Measurements from ENCODE around the gene NOXO1.

Gene NOXO1

DNA sequence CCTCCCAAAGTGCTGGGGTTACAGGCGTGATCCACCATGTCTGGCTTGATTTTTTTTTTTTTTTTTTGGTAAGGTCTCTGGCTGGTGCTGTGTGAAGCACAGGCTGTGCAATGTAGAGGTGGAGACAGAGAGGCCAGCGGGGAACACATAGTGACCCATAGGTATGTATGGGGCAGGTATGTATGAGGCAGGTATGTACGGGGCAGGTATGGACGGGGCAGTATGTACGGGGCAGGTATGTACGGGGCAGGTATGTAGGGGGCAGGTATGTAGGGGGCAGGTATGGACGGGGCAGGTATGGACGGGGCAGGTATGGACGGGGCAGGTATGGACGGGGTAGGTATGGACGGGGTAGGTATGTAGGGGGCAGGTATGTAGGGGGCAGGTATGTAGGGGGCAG, 31.8 kb downstream of the NOXO1 start:
- TF ChIP-seq, protein P1, sequence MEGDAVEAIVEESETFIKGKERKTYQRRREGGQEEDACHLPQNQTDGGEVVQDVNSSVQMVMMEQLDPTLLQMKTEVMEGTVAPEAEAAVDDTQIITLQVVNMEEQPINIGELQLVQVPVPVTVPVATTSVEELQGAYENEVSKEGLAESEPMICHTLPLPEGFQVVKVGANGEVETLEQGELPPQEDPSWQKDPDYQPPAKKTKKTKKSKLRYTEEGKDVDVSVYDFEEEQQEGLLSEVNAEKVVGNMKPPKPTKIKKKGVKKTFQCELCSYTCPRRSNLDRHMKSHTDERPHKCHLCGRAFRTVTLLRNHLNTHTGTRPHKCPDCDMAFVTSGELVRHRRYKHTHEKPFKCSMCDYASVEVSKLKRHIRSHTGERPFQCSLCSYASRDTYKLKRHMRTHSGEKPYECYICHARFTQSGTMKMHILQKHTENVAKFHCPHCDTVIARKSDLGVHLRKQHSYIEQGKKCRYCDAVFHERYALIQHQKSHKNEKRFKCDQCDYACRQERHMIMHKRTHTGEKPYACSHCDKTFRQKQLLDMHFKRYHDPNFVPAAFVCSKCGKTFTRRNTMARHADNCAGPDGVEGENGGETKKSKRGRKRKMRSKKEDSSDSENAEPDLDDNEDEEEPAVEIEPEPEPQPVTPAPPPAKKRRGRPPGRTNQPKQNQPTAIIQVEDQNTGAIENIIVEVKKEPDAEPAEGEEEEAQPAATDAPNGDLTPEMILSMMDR (IDR thresholded peaks at IDR 0.05; ENCODE audit: extremely low read depth, missing control alignments) = no peak
- DNase-seq (ENCODE audit: low spot score) = no peak

DNA sequence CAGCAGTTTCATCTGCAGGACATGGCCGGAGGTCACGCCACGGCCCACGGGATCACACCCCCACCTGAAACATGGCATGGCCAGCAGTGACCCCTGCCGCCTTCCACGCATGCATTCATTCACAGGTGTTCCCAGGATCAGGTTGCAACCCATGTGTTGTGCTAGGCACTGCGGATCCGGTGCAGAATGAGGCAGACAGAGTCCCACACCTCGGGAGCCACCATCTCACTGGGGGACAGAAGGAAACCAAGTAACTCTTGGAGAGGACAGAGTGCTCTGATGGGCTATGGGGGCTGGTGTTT, 33.9 kb downstream of the NOXO1 start:
- TF ChIP-seq, protein P1 (IDR thresholded peaks at IDR 0.05; ENCODE audit: extremely low read depth, missing control alignments) = no peak
- DNase-seq (ENCODE audit: low spot score) = no peak

DNA sequence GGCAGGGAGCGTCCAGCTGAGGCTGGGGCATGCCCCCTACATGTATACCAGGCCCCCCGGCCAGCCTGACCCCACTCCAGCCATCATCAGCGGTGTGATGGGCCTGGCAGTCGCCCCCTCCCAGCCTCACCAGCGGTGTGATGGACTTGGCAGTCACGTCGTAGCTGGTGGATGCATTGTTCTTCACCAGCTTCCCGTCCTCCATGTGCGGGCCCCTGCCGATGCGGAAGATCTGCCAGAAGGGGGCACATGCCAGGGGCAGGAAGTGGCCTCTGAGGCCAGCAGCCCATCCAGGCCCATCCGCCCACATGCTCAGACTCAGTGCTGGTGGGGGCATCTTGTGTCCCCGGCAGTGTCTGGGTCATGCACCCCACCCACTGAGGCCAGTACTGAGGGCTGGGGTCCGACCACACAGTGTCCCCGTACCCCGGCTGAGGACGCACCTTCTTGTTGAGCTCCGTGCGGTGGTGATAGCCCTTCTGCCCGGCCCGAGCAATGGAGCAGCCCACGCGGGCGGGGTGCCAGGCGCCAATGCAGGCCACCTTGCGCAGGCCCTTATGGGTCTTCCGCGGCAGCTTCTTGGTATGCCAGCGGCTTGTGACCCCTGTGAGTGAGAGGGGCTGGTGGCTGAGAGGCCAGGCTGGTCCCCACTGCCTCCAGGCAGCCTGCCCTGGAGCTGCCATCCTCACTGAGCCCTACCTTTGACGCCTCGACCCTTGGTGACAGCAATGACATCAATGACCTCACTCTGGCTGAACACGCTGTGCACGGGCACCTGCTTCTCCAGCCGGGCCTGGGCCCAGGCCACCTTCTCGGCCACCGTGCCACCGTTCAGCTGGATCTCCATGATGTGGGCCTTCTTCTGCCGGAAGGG, 34.5 kb downstream of the NOXO1 start:
- TF ChIP-seq, protein P1 (IDR thresholded peaks at IDR 0.05; ENCODE audit: extremely low read depth, missing control alignments) = no peak
- no peak for DNase-seq (ENCODE audit: low spot score)

DNA sequence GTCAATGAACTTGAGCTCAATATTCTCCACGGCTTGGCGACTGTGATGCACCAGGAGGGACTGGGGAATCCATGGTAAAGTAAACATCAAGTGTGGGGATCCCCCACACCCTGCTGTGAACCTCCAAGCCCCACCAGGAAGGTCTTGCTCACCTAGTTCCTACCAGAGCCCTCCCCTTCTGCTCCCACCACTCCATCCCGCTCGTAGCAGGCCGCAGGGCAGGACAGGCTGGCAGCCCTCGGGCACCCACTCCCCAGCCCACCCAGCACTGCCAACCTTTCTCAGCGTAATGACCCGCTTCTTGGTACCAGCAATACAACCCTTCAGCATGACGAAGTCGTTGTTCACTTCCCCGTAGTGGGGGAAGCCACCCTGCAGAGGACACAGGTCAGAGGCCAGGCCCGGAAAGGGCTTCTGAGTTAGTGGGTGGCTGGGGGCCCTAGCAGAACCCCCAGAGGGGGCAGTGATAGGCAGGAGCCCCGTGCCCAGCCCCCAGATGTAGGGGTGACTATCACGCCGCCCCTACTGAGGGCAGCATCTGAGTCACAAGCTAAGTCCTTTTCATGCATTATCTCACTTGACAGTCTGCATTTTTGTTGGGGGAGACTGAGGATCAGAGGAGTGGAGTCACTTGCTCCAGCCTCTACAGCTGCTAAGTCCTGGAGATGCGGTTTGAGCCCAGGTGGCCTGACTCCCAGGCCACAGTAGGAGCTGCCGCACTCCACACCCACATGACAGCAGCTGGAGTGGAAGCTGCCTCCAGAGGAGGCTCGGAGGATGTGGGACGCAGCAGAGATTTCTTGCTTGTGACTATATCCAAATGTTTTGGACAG, 35.5 kb downstream of the NOXO1 start:
- TF ChIP-seq, protein P1 (IDR thresholded peaks at IDR 0.05; ENCODE audit: extremely low read depth, missing control alignments) = no peak
- no peak for DNase-seq (ENCODE audit: low spot score)

DNA sequence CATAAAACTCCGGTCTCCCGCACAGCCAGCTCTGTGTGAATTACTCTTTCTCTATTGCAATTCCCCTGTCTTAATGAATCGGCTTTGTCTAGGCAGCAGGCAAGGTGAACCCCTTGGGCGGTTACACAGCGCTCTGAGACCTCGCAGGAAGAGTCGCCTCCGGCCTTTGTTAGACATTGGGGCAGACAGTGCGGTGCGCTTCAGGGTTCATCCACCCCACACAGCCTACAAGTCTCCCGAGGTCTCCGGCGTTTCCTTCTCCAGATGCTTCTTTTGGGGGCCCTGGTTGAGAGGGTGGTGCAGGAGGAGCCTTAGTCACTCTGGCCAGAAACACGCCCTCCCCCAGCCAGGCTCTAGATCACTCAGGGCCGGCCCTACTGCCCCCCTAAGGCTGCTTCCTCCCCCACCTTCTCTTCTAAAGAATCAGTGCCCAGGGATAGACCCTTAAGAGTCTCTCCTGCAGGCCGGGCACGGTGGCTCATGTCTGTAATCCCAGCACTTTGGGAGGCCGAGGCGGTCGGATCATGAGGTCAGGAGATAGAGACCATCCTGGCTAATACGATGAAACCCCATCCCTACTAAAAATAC, 36.6 kb downstream of the NOXO1 start:
- no peak for DNase-seq (ENCODE audit: low spot score)
- TF ChIP-seq, protein P1 (IDR thresholded peaks at IDR 0.05; ENCODE audit: extremely low read depth, missing control alignments) = no peak

DNA sequence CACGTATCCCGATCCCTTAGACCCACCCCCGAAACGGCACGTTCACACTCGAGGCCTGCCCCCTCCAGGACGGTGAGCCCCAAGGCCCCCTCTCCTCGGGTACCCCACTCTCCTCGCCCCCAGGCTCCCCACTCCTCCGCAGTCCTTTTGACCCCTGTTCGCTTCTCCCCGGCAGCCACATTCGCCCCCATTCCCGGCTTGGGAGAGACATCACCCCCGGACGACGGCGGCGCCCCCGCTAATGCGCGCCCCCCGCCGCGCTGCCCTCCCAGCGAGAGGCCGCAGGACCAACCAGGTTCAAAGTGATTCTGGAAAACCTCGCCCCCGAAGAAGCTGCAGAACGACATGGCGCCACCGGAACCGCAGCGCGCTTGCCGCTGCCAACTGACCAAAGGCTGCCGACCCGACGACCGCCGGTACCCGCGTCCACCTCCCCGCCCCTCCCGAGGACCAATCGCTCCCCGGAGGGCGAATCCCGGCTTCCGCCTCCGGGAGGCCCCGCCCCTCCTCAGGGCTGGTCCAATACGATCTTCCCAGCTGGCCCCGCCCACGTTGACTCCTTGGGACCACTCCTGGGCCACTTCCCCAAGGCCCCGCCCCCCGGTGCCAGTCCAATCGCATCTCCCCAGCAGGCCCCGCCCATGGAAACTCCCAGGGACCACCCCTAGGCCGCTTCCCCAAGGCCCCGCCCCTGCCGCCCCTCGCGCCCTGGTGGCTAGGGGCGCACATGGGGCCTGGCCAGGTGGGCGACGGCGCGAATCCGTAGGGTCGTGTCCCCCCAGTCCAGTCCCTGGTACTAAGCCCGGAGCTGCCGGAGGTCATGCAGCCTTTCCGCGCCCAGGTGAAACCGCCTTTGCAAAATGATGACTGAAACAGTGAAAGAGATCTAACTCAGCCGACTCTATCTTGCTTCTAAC, 38.2 kb downstream of the NOXO1 start, which contains the start of gene MSRB1:
TSS of gene MSRB1 (minus strand) at position 390 of the 917 bp plus-strand sequence. CDS start at position 347, 43 bp downstream.
- peak; percentile 100 for DNase-seq (ENCODE audit: low spot score)
- TF ChIP-seq, protein P1 (IDR thresholded peaks at IDR 0.05; ENCODE audit: extremely low read depth, missing control alignments) = no peak
